Hepatocyte (in vitro differentiated cells): ENCODE measurements around the gene SLC9A2.

Experiments used
- CTCF ChIP-seq: fragments of 200-600 bp; sonication (generic); IDR thresholded peaks from 2 replicates; pipeline ENCODE4 v1.5.1; 2016; ENCODE audit warnings: antibody characterized with exemption, mild to moderate bottlenecking; ENCODE audit not compliant: poor library complexity
- EZH2 ChIP-seq: fragments of 200-600 bp; sonication (generic); IDR thresholded peaks from 2 replicates; pipeline ENCODE4 v1.6.1; 2016; ENCODE audit warnings: antibody characterized with exemption, mild to moderate bottlenecking, borderline replicate concordance
- EZH2phosphoT487 ChIP-seq: fragments of 200-600 bp; sonication (generic); IDR thresholded peaks from one replicate; pipeline ENCODE4 v1.6.1; 2018; ENCODE audit warnings: antibody characterized with exemption, mild to moderate bottlenecking, low read depth, moderate library complexity; ENCODE audit not compliant: unreplicated experiment, severe bottlenecking

GRCh38 chr2:102678442-102678841 lies 59.1 kb downstream of the SLC9A2 start:
- no peak for TF ChIP-seq CTCF
- TF ChIP-seq EZH2: no peak
- TF ChIP-seq EZH2phosphoT487: no peak
